ENCODE data around the gene INTS6L. TPM values are rescaled to one million over a fixed set of nuclear protein-coding genes. Genes with fewer than 3 reads are reported as not detected.

The INTS6L gene
- total and polyA plus RNA-seq, 2 of the 8 experiments (the other 6 are each of a cell fraction or from before 2014, with no cell fraction given), result 4.1 to 5.2 TPM

DNA sequence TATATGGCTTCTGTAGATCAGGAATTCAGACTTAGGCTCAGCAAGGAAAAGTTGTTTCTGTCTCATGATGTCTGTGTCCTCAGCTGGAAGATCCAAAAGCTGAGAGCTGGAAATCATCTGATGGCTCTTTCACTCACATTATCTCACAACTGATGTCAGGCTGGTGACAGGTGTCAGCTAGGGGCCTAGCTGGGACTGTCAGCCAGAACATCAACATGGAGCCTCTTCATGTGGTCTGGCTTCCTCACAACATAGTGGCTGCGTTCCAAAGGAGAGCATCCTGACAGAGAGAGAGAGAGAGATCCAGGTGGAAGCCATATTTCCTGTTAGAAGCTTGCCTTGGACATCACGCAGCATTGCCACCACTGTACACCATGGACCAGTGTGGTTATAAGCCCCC is 10.6 kb upstream of the INTS6L start (continued):
- TF ChIP-seq, protein P1, sequence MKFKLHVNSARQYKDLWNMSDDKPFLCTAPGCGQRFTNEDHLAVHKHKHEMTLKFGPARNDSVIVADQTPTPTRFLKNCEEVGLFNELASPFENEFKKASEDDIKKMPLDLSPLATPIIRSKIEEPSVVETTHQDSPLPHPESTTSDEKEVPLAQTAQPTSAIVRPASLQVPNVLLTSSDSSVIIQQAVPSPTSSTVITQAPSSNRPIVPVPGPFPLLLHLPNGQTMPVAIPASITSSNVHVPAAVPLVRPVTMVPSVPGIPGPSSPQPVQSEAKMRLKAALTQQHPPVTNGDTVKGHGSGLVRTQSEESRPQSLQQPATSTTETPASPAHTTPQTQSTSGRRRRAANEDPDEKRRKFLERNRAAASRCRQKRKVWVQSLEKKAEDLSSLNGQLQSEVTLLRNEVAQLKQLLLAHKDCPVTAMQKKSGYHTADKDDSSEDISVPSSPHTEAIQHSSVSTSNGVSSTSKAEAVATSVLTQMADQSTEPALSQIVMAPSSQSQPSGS (IDR thresholded peaks at IDR 0.05; ENCODE audit: low read length), result no peak
- TF ChIP-seq CHD1 (IDR thresholded peaks at IDR 0.05; ENCODE audit: low read depth, low read length) (no peak), GABPA (IDR thresholded peaks at IDR 0.05; ENCODE audit: borderline replicate concordance, insufficient read depth, low read length) (no peak)
